SK-N-MC (cell line): ENCODE measurements around the gene HMGXB3.
"Not testable (repeated sequence)": the region's sequence is repeated elsewhere in the genome, so short reads cannot be mapped to it uniquely, and the experiment has no call there.

Experiments
- DNase-seq: peaks from one replicate; pipeline ENCODE4 v3.0.0-alpha.2; 2011; ENCODE audit warnings: low read depth, low spot score
- H3K27ac ChIP-seq: fragments of 200-600 bp; sonication (generic); 2 replicates; pipeline ENCODE4 v1.5.1; 2016; ENCODE audit warnings: mixed run types
- H3K36me3 ChIP-seq: fragments of 200-600 bp; sonication (generic); 2 replicates; pipeline ENCODE4 v1.6.1; 2017; ENCODE audit warnings: antibody characterized with exemption, low read length, mixed read lengths; ENCODE audit not compliant: insufficient read depth
- H3K4me3 ChIP-seq: fragments of 200-600 bp; sonication (generic); 2 replicates; pipeline ENCODE4 v1.5.1; 2016
- H3K9ac ChIP-seq: fragments of 200-600 bp; sonication (generic); 2 replicates; pipeline ENCODE4 v1.8.0; 2017; ENCODE audit warnings: mixed run types, mixed read lengths; ENCODE audit not compliant: insufficient read length
- H3K9me3 ChIP-seq: fragments of 200-600 bp; sonication (generic); 2 replicates; pipeline ENCODE4 v1.6.1; 2017; ENCODE audit warnings: low read depth, mild to moderate bottlenecking, antibody characterized with exemption, low read length, moderate library complexity, mixed read lengths
- EZH2 ChIP-seq: fragments of 200-600 bp; sonication (generic); IDR thresholded peaks from one replicate; pipeline ENCODE4 v1.6.1; 2017; ENCODE audit warnings: antibody characterized with exemption
- FOXP2 ChIP-seq: optimal IDR thresholded peaks from 2 replicates; pipeline ENCODE3; 2011; ENCODE audit warnings: mild to moderate bottlenecking, moderate library complexity; ENCODE audit not compliant: insufficient read depth; ENCODE audit errors: extremely low read length, control extremely low read depth
- POLR2AphosphoS5 ChIP-seq: IDR thresholded peaks from 2 replicates; pipeline ENCODE4 v1.6.1; 2012; ENCODE audit warnings: mild to moderate bottlenecking, low read depth, low read length, borderline replicate concordance

HMGXB3 gene

DNA sequence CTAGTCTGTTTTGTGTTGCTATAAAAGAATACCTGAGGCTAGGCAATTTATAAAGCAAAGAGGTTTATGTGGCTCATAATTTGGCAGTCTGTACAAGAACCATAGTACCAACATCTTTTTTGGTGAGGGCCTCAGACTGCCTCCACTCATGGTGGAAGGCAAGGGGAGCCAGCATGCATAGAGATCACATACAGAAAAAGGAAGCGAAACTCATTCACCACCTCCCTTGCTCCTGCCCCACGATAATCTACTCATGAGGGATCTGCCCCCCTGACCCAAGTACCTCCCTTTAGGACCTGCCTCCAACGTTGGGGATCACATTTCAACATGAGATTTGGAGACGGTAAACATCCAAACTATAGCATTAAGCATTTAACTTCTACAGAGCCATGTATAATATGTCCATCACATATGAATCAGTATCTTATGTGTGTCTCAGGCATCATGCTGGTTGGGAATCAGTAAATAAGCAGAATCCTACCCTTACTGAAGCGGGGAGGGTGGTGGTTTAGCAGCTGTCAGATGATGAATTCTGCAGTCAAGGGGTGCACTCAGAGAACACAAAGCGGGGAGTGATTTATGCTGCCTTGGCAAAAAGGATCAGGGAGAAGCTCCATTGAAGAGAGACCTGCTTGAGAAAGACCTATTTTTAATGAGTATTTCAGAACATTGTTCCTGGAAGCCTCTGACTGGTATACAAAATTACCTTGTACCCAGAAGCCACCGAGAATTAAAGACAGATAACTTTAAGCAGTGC, 34.8 kb downstream of the HMGXB3 start:
- no peak overlapping the region for H3K27ac ChIP-seq
- DNase-seq: no peak
- no peak overlapping the region for H3K9ac ChIP-seq
- TF ChIP-seq EZH2: no peak
- TF ChIP-seq POLR2AphosphoS5: no peak
- no peak for TF ChIP-seq FOXP2
- H3K9me3 ChIP-seq: no peaks in the 10 kb centered on the region
- no peak overlapping the region for H3K4me3 ChIP-seq
- peaks cover 93% of the 10 kb centered on the region for H3K36me3 ChIP-seq

DNA sequence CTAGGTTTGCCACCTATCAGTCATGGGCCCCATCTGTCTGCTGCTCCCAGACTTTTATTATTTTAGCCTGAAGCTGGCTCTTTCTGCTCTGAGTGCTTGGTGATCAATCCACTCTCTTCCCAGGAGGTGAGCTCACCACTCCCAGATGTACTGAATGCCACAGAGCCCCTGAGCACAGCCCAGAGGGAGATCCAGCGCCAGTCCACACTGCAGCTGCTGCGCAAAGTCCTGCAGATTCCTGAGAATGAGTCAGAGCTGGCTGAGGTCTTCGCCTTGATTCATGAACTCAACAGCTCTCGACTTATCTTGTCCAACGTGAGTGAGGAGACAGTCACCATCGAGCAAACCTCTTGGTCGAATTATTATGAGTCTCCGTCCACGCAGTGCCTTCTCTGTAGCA, 36.0 kb downstream of the HMGXB3 start:
- no peak overlapping the region for H3K4me3 ChIP-seq
- peaks cover 93% of the 10 kb centered on the region for H3K36me3 ChIP-seq
- TF ChIP-seq FOXP2: no peak
- TF ChIP-seq POLR2AphosphoS5: no peak
- TF ChIP-seq EZH2: no peak
- DNase-seq: no peak
- no peaks in the 10 kb centered on the region for H3K9me3 ChIP-seq
- H3K27ac ChIP-seq: no peak overlapping the region
- H3K9ac ChIP-seq: no peak overlapping the region

DNA sequence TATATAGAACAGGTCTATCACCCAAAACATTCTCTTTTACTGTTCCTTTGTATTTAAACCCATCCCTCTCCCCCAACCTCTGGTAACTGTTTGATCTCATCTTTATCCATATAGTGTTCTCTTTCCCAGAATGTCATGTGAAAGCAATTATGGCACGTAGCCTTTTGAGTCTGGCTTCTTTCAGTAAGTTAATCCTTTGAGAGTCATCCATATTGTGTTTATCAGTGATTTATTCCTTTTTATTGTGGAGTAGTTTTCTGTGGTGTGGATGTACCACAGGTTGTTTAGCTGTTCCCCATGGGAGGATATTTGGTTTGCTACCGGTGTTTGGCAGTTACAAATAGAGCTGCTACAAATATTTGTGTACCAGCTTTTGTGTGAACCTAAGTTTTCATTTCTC, 38.0 kb downstream of the HMGXB3 start:
- TF ChIP-seq POLR2AphosphoS5: no peak
- TF ChIP-seq EZH2: no peak
- TF ChIP-seq FOXP2: no peak
- Histone ChIP-seq H3K9me3 (no peaks in the 10 kb centered on the region), H3K27ac (no peak overlapping the region), H3K4me3 (no peak overlapping the region), H3K36me3 (peaks cover 90% of the 10 kb centered on the region), H3K9ac (no peak overlapping the region)
- DNase-seq: no peak

DNA sequence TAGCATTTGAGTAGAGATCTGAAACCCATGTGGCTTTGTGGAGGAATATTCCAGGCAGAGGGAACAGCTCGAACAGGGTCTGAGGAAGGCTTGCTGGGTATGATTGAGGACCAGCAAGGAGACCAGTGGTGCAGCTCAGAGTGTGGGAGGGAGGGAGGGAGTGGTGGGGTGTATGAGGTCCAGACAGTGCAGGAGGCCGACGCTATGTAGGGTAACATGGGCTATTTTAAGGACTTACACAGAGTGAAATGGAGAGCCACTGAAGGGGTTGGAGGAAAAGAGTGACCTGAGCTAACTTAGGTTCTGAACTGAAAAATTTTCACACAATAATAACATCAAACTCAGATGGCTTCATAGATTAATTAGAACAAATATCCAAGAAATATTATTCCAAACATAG, 41.9 kb downstream of the HMGXB3 start:
- Histone ChIP-seq H3K36me3 (peaks cover 87% of the 10 kb centered on the region), H3K9me3 (no peaks in the 10 kb centered on the region), H3K9ac (no peak overlapping the region), H3K4me3 (no peak overlapping the region), H3K27ac (no peak overlapping the region)
- no peak for DNase-seq
- no peak for TF ChIP-seq EZH2
- TF ChIP-seq FOXP2: no peak
- no peak for TF ChIP-seq POLR2AphosphoS5

DNA sequence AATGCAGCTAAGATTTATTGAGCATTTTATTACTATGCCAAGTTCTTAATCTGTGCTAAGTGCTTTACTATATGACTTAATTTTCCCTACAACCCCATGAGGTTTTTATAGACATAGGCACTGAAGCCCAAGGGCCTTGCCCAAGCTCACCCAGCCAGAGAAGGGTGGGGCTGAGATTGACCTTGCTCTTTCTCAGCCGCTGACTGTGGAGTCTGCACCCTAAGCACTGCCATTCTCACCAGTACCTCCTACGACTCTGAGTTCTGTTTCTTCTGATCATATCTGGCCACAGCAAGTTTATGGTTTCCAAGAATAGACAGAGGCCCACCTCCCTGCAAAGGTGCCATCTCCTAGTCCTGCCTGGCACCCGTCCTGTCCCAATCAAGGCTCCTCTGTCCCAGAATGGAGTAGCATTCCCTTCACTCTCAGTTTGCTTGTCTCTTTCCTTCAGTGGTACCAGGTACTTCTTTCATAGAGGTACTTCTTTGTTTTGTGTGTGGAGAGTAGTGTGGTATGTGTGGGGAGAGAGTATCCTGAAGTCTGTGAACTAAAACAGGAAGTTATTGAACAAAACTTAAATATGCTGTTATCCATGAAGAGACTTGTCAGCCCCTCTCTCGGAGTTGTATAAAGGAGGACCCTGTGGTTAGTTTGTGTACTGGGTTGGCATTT, 43.3 kb downstream of the HMGXB3 start:
- TF ChIP-seq EZH2: no peak
- TF ChIP-seq POLR2AphosphoS5: no peak
- TF ChIP-seq FOXP2: no peak
- H3K9ac ChIP-seq: no peak overlapping the region
- H3K27ac ChIP-seq: peak overlapping the region; percentile 87

DNA sequence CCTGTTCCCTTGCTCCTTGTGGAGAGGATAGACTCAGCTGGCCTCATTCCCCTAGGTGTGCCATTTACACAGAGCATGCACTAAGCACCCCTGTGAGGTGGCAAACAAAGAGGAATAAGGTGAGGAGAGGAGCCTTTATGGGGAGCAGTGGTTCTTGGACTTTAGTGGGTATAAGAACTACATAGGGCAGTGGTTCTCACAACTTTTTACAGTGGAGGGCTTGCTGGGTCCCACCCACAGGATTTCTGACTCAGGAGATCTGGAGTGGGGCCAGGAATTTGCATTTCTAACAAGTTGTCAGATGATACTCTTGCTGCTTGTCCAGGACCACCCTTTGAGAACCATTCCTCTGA, 43.8 kb downstream of the HMGXB3 start:
- peak overlapping the region; percentile 15; the same call in 1 of the 2 replicates for H3K4me3 ChIP-seq
- H3K9ac ChIP-seq: no peak overlapping the region
- DNase-seq: peak; percentile 16
- TF ChIP-seq POLR2AphosphoS5 (no peak), FOXP2 (no peak), EZH2 (no peak)
- peak overlapping the region; percentile 87 for H3K27ac ChIP-seq
- H3K9me3 ChIP-seq: no peaks in the 10 kb centered on the region
- H3K36me3 ChIP-seq: peaks cover 89% of the 10 kb centered on the region

More for the DNA sequence above, 43.3 kb downstream of the HMGXB3 start:
- DNase-seq: no peak
- H3K9me3 ChIP-seq: no peaks in the 10 kb centered on the region
- H3K36me3 ChIP-seq: peaks cover 88% of the 10 kb centered on the region
- H3K4me3 ChIP-seq: peak overlapping the region; percentile 15; the same call in 1 of the 2 replicates

DNA sequence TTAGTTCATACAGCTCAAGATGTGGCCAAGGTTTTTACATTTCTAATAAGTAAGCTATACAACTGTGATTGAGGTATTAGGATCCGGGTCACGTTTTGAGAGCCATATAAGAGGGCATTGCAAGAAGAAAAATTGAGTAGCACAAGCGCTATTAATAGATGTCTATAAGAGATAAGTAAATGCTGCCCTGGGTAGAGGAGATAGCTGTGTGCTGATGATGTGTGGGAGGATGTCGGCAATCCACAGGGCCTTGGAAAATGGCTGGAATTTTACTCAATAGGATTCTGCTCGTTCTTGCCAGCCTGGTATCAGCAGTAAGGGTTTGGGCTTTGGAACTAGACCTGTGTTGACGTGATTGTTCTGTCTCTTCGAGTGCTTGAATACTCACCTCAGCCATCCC, 44.2 kb downstream of the HMGXB3 start:
- no peak for DNase-seq
- Histone ChIP-seq H3K4me3 (peak overlapping the region; percentile 15; the same call in 1 of the 2 replicates), H3K27ac (peak overlapping the region; percentile 87; the same call in 1 of the 2 replicates), H3K36me3 (peaks cover 90% of the 10 kb centered on the region), H3K9ac (no peak overlapping the region), H3K9me3 (no peaks in the 10 kb centered on the region)
- TF ChIP-seq FOXP2 (no peak), POLR2AphosphoS5 (no peak), EZH2 (no peak)

DNA sequence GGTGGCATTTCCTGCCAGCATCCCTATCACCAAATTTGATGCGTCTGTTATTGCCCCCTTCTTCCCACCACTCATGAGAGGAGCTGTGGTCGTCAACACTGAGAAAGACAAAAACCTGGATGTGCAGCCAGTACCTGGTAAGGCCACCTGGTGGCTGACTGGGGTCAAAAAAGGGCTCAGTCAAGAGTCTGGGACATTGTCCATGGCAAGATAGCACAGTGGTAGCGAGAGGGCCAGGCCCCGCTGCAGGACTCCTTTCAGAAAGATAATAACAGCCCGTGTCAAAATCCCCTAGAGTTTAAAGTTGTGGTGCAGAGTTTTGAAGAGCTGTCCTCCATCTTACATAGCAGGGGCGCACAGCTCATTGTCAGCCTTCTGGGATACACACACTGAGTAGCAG, 45.0 kb downstream of the HMGXB3 start:
- no peak overlapping the region for H3K9ac ChIP-seq
- no peak overlapping the region for H3K27ac ChIP-seq
- peaks cover 92% of the 10 kb centered on the region for H3K36me3 ChIP-seq
- no peak overlapping the region for H3K4me3 ChIP-seq
- no peak for DNase-seq
- no peak for TF ChIP-seq POLR2AphosphoS5
- no peak for TF ChIP-seq FOXP2
- no peak for TF ChIP-seq EZH2
- H3K9me3 ChIP-seq: no peaks in the 10 kb centered on the region

DNA sequence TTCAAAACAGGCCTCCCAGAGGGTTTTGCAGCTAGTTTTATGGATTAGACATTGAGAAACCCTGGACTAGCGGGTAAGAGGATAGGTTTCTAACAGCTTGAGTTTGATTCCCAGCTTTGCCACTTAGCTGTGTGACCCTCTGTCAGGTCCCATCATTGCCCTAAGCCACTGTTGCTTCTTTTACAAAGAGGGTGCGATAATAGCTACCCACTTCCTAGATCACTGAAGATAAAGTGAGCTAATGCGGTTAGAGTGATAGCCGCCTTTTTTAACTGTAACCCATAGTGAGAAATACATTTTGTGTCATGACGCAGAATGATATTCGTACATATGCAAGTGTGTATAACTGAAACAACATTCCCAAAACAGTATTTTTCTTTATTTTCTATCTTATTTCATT, 45.5 kb downstream of the HMGXB3 start:
- H3K36me3 ChIP-seq: peaks cover 92% of the 10 kb centered on the region

DNA sequence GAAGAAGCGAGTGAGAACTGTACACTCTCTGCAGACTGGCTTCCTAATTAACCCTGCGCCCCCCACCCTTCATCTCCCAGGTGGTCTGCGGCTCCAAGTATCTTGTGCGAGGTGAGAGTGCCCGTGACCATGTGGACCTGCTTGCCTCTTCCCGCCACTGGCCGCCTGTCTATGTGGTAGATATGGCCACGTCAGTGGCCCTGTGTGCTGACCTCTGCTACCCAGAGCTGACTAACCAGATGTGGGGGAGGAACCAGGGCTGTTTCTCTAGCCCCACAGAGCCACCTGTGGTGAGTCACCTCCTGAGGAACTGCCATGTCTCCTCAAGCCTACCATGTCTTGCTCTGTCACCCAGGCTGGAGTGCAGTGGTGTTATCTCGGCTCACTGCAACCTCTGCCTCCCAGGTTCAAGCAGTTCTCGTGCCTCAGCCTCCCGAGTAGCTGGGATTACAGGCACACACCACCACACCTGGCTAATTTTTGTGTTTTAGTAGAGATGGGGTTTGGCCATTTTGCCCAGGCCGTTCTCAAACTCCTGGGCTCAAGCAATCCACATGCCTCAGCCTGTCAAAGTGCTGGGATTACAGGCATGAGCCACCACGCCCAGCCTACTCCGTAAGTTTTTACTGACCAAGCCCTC, 49.8 kb downstream of the HMGXB3 start:
- DNase-seq, H3K9ac ChIP-seq, H3K4me3 ChIP-seq, H3K27ac ChIP-seq, H3K9me3 ChIP-seq: not testable (repeated sequence)
- peaks cover 75% of the 10 kb centered on the region for H3K36me3 ChIP-seq

More for the DNA sequence above, 45.5 kb downstream of the HMGXB3 start:
- no peak overlapping the region for H3K27ac ChIP-seq
- no peak overlapping the region for H3K4me3 ChIP-seq
- TF ChIP-seq EZH2 (no peak), POLR2AphosphoS5 (no peak), FOXP2 (no peak)
- DNase-seq: no peak
- H3K9ac ChIP-seq: no peak overlapping the region
- H3K9me3 ChIP-seq: no peaks in the 10 kb centered on the region
